MM.1S (cell line): ENCODE measurements around the gene CFB.
"Not testable (repeated sequence)": the region's sequence is repeated elsewhere in the genome, so short reads cannot be mapped to it uniquely, and the experiment has no call there.

Source experiments
- EZH2 ChIP-seq: fragments of 300-600 bp; sonication (generic); optimal IDR thresholded peaks from 2 replicates; pipeline ENCODE3; 2017; ENCODE audit warnings: low read depth, mild to moderate bottlenecking, antibody characterized with exemption, low read length, mixed read lengths
- EZH2phosphoT487 ChIP-seq: fragments of 300-600 bp; sonication (generic); IDR thresholded peaks from 2 replicates; pipeline ENCODE4 v1.6.1; 2018; ENCODE audit warnings: antibody characterized with exemption, low read length
- TF ChIP-seq, protein P1 (sequence below): fragments of 300-600 bp; sonication (generic); IDR thresholded peaks from 2 replicates; pipeline ENCODE4 v1.5.1; 2016; ENCODE audit warnings: antibody characterized with exemption, low read length, mixed read lengths

DNA sequence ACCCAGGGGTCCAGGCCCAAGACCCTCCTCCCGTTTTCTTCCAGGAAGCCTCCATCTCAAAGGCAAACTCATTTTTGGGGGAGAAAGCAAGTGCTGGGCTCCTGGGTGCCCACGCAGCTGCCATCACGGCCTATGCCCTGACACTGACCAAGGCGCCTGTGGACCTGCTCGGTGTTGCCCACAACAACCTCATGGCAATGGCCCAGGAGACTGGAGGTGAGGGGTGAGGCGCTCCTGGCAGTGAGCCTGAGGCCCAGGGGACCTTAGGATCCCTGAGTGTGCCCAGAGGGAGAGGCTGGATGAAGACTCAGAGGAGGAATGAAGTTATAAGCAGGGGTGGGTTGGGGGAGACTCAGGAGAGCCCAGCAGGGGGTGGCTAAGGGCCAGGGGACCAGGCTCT is 50.5 kb downstream of the CFB start:
- TF ChIP-seq, protein P1, sequence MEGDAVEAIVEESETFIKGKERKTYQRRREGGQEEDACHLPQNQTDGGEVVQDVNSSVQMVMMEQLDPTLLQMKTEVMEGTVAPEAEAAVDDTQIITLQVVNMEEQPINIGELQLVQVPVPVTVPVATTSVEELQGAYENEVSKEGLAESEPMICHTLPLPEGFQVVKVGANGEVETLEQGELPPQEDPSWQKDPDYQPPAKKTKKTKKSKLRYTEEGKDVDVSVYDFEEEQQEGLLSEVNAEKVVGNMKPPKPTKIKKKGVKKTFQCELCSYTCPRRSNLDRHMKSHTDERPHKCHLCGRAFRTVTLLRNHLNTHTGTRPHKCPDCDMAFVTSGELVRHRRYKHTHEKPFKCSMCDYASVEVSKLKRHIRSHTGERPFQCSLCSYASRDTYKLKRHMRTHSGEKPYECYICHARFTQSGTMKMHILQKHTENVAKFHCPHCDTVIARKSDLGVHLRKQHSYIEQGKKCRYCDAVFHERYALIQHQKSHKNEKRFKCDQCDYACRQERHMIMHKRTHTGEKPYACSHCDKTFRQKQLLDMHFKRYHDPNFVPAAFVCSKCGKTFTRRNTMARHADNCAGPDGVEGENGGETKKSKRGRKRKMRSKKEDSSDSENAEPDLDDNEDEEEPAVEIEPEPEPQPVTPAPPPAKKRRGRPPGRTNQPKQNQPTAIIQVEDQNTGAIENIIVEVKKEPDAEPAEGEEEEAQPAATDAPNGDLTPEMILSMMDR: not testable (repeated sequence)
- not testable (repeated sequence) for TF ChIP-seq EZH2phosphoT487, EZH2
